NOMO-1 (cell line): ENCODE data around the gene TBCEL.
"Not testable (repeated sequence)": the region's sequence is repeated elsewhere in the genome, so short reads cannot be mapped to it uniquely, and the experiment has no call there.

Source experiments
- DNase-seq, 2 experiments: peaks; one replicate each; lab custom pipeline; 2025; ENCODE audit not compliant: unreplicated experiment in 2 of 2; lab: John Stamatoyannopoulos, UW

TBCEL gene

DNA sequence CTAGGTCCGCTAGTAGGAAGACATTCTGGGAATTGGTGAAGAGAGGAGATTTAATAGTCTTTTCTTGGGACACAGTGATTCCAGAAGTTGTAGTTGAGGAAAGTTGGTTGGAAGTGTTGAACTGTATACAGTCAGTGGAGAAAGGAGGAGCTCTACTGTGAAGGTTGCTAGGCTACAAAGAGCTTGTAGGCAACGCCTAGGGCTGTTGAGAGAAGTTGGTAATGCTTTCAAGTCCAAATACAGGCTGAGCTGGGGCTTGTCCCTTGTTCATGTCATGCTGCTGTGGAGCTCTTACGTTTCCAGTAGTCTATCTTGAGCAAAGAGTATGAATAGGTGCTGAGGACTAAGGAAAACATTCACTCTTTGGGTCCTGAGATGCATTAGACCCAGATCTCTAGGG is 1.1 kb downstream of the TBCEL start:
- DNase-seq, result no peak

GRCh38 chr11:121029153-121029552 is 5.3 kb downstream of the TBCEL start:
- DNase-seq, result no peak

DNA sequence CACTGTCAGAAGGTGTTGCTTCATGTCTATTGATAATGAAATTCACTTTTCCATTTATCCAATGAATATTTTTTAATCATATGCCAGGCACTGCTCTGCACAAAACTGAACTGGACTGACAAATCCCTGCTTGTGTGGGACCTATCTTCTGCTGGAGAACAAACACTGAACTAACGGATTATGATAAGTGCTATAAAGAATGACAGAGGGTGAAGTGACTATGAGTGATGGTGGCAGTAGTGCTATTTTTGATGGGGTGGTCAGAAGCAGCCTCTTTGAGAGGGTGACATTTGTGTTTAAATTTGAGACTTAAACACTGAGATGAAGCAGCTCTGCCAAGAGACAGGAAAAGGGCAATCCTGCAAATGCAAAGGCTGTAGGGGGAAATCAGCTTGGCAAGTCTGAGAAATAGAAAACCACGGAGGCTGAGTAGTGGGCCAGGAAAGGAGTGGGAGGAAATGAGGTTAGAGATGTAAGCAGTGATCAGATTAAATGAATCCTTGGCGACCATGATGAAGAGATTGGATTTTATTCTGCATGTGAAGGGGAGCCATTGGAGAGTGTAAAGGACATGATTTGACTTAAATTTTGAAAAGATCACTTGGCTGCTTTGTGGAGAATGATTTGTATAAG is 6.0 kb downstream of the TBCEL start:
- no peak for DNase-seq

DNA sequence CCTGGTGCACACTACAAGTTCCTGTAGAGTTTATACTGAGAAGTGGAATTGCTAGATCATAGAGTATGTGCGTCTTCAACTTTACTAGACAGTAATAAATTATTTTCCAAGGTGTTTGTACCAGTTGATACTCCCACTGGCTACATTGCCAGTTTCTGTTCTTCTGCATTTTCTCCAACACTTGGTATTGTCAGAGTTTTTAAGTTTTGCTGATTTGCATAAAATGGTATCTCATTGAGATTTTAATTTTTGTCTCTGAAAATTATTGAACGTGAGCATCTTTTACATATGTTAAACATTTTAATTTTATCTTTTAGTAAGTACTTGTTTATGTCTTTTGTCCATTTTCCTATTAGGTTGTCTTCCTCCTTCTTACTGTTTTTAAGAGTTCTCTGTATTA is 7.3 kb downstream of the TBCEL start:
- DNase-seq, result no peak

DNA sequence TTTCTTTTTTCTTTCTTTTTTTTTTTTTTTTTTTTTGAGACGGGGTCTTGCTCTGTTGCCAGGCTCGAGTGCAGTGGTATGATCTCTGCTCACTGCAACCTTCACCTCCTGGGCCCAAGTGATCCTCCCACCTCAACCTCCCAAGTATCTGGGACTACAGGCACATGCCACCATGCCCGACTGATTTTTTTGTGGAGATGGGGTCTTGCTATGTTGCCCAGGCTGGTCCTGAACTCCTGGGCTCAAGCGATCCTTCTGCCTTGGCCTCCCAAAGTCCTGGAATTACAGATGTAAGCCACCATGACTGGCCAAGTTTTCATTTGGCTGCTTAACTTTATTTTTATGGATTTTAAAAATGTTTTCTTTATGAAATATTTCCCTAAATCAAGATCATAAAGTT is 7.7 kb downstream of the TBCEL start:
- DNase-seq, result not testable (repeated sequence)

GRCh38 chr11:121032546-121032945 is 8.6 kb downstream of the TBCEL start:
- no peak for DNase-seq

GRCh38 chr11:121033635-121034034 is 9.7 kb downstream of the TBCEL start:
- no peak for DNase-seq

DNA sequence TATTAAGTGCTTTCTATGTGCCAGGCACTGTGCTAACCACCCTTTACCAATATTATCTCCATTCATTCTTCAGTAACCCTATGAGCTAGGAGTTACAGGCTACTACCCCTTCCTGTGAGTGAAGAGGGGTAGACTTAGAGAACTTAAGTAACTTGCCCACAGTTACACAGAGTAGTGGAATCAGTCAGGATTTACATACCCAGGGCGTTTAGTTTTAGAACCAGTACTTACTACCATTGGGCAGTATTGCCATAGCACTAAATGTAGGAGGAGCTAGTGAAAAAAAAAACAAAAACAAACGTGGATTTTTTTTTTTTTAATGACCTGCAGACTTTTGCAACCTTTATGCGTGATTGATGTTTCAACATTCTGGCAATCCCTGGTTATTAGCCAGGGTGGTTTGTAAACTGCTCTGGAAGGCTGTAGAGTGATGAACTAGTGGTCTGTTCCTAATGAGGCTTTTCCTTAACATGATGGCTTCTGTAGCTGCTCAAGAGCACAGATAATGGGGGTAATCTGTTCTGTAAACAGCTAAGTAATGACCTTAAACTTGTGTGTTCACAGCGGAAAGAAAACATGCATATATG is 11.4 kb downstream of the TBCEL start:
- DNase-seq, result no peak

DNA sequence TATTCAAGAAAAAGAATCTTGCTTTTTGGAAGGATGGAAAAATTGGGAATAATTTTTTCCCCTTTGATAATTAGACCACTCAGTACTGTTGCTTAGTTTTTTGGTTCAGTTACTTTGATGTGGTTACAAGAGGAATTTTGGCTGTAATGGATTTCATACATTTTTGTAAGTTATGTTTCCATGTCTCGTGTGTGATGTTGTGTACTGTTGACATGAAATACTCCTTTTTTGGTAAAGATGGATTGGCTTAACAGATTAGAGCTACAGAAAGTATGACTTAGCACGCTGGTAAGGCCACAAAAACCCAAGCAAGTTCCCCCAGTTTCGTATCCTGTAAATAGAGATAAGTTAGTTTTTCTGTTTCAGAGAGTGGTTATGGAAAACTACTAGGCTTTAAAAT is 11.9 kb downstream of the TBCEL start:
- no peak for DNase-seq

GRCh38 chr11:121037016-121037415 is 13.1 kb downstream of the TBCEL start:
- no peak for DNase-seq

GRCh38 chr11:121038648-121039409 is 14.9 kb downstream of the TBCEL start:
- no peak for DNase-seq

GRCh38 chr11:121039971-121040613 is 16.2 kb downstream of the TBCEL start:
- DNase-seq, result no peak

GRCh38 chr11:121040614-121041002 is 16.7 kb downstream of the TBCEL start:
- DNase-seq, result no peak

- DNase-seq, result no peak
These were observed 17.2 kb downstream of the TBCEL start for GRCh38 chr11:121041072-121041471.

- no peak for DNase-seq
These were observed 18.4 kb downstream of the TBCEL start for GRCh38 chr11:121042296-121042695.

GRCh38 chr11:121047926-121048325 is 24.0 kb downstream of the TBCEL start:
- no peak for DNase-seq

GRCh38 chr11:121048464-121049233 is 24.7 kb downstream of the TBCEL start:
- no peak for DNase-seq

- no peak for DNase-seq
These were observed 29.3 kb downstream of the TBCEL start for GRCh38 chr11:121053244-121053643.

GRCh38 chr11:121054266-121054665 is 30.4 kb downstream of the TBCEL start:
- DNase-seq, result no peak

- DNase-seq, result no peak
These were observed 31.2 kb downstream of the TBCEL start for GRCh38 chr11:121055076-121055475.

DNA sequence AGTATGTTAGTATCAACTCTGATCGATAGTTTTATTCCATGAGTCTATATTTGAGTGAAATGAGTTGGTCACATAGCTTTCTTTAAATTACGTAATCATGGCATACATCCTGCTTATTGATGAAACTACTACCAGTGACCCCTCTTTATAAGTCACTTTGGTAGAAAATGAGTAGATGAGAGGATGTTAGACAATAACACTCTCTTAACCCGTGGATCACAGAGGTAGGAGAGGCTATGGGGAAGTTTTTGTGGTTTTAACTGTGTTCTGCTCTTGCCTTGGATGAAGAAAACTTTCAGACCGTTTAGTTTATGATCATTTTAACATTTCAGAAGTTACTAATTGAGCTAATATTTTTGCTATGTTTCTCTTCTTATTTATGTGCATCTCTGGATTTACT is 34.0 kb downstream of the TBCEL start:
- no peak for DNase-seq
